NB4 (cell line): ENCODE measurements around the gene CEP135.

Source experiments
- DNase-seq: peaks from one replicate; pipeline ENCODE4 v3.0.0; 2010; ENCODE audit warnings: low read depth
- H3K4me3 ChIP-seq: one replicate; pipeline ENCODE4 v1.5.1; 2011; ENCODE audit warnings: mild to moderate bottlenecking, low read depth, low read length, moderate library complexity
- MAX ChIP-seq: IDR thresholded peaks from 2 replicates; pipeline ENCODE4 v1.6.1; 2011; ENCODE audit warnings: low read depth, low read length
- MYC ChIP-seq: IDR thresholded peaks from 2 replicates; pipeline ENCODE4 v1.6.1; 2011; ENCODE audit warnings: low read depth, low read length
- POLR2A ChIP-seq: IDR thresholded peaks from 2 replicates; pipeline ENCODE4 v1.6.1; 2011; ENCODE audit warnings: mild to moderate bottlenecking; ENCODE audit not compliant: insufficient read length; ENCODE audit errors: extremely low read depth
- TF ChIP-seq, protein P1 (sequence below): IDR thresholded peaks from one replicate; pipeline ENCODE4 v1.5.1; 2012; ENCODE audit warnings: low read depth, low read length

The CEP135 gene

DNA sequence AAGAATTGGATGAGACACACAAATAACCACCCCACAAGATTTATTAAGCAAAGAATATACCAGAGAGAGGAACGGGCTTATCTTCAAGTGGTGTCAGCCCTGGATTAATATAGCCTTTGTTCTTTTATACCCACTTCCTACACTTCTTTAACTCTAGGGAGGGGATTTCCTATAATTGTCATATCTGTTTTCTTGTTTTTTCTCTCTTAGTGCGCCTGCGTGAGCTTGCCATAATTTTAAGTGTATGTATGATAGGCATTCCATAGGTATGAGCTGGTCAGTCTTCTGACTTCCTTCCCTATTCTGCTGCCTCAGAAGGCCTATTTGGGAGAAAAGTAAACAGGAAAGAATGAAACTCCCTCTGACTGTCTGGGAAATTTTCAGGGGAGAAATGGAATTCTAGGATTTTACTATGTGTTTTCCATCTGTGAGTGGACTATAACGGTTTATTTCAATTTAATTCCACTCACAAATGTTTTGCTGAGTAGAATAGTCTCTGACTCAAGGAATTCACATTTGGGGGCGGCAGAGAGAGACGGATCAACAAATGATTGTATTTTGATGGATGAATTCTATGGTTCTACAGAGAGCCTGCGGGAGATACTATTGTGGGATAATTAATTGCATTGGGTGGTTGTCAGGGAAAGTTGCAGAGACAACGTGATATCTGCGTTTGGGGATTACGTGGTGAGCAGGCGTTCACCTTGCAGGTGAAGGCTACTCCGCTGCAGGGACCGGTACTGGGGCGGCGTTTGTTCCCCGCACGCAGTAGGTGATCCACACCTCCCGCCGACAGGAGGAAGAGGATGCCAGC, 626 bp upstream of the CEP135 start:
- peak; percentile 61 for DNase-seq
- H3K4me3 ChIP-seq = peak overlapping the region; percentile 80
- TF ChIP-seq, protein P1, sequence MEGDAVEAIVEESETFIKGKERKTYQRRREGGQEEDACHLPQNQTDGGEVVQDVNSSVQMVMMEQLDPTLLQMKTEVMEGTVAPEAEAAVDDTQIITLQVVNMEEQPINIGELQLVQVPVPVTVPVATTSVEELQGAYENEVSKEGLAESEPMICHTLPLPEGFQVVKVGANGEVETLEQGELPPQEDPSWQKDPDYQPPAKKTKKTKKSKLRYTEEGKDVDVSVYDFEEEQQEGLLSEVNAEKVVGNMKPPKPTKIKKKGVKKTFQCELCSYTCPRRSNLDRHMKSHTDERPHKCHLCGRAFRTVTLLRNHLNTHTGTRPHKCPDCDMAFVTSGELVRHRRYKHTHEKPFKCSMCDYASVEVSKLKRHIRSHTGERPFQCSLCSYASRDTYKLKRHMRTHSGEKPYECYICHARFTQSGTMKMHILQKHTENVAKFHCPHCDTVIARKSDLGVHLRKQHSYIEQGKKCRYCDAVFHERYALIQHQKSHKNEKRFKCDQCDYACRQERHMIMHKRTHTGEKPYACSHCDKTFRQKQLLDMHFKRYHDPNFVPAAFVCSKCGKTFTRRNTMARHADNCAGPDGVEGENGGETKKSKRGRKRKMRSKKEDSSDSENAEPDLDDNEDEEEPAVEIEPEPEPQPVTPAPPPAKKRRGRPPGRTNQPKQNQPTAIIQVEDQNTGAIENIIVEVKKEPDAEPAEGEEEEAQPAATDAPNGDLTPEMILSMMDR = no peak
- TF ChIP-seq MYC (no peak), MAX (no peak), POLR2A (no peak)

DNA sequence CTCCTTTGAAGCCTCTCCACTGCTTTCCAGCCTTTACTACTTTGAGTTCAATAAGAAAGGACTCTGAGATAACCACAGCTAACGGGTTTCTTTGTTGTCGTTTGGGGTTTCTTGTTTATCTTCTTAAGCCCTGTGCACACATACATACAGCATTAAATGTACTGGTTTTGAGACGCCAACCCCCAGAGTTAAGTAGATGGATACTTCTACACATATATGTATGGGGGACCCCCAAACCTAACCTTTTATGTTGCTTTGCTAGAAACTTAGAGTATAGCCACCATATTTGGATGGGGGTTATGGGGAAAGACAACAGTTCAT, 697 bp downstream of the CEP135 start:
- DNase-seq = no peak
- TF ChIP-seq MAX (no peak), MYC (no peak), POLR2A (no peak)
- TF ChIP-seq, protein P1 = no peak
- peak overlapping the region; percentile 80 for H3K4me3 ChIP-seq

- DNase-seq = no peak
- peak overlapping the region; percentile 80 for H3K4me3 ChIP-seq
- no peak for TF ChIP-seq MYC
- TF ChIP-seq, protein P1 = no peak
- TF ChIP-seq MAX = no peak
- no peak for TF ChIP-seq POLR2A
Measured at GRCh38 chr4:55951191-55951922, 2.6 kb downstream of the CEP135 start.

DNA sequence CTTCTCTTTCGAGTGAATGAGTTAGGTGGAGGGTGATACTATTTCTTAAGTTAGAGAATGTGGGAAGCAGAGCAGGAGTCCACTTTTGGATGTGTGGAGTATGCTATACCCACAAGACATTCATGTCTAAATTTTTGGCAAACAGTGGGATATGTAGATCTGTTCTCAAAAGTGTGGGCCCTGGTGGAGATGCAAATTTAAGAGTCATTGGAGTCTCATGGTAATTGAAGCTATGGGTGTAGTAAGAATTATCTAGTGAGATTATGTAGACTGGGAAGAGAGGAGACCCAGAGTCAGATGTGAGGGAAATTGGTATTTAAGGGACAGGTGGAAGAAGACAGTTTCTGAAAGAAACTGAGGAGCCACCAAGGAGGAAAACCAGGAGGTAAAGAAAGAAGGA, 7.0 kb downstream of the CEP135 start:
- no peak for TF ChIP-seq POLR2A
- TF ChIP-seq, protein P1 = no peak
- no peak for DNase-seq
- H3K4me3 ChIP-seq = no peak overlapping the region

DNA sequence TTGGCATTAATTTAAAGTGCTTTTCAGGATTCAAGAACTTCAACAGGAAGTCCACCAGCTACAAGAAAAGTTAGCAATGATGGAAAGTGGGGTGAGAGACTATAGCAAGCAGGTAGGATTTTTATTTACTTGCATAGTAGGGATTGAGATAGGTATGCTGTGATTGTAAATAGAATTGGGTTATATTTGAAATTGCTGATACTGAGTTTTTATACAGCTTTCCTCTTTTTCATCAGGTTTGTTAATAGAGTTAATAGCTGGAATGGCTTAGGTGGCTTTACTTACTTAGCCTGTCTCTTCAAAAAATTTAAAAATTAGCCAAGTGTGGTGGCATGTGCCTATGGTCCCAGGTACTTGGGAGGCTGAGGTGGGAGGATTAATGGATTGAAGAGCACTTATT, 10.9 kb downstream of the CEP135 start:
- TF ChIP-seq, protein P1 = no peak
- no peak overlapping the region for H3K4me3 ChIP-seq
- no peak for DNase-seq

- DNase-seq = no peak
Measured at GRCh38 chr4:55964046-55964445, 15.3 kb downstream of the CEP135 start.

More at GRCh38 chr4:55964046-55964445, 15.3 kb downstream of the CEP135 start:
- no peak overlapping the region for H3K4me3 ChIP-seq
- TF ChIP-seq MYC (no peak), MAX (no peak), POLR2A (no peak)
- TF ChIP-seq, protein P1 = no peak
